Neuronal stem cell (in vitro differentiated cells): ENCODE measurements around the gene HOXA6.

Experiments
- DNase-seq: peaks from one replicate; pipeline ENCODE4 v3.0.0-alpha.2; 2013; ENCODE audit warnings: low spot score
- H2AFZ ChIP-seq: one replicate; pipeline ENCODE4 v1.6.1; 2013; ENCODE audit warnings: mild to moderate bottlenecking, low read length, inconsistent platforms
- H2AK5ac ChIP-seq: 2 replicates; pipeline ENCODE4 v1.6.1; 2013; ENCODE audit warnings: low read depth, mild to moderate bottlenecking, inconsistent platforms, low read length, moderate library complexity, mixed read lengths
- H2BK120ac ChIP-seq: 2 replicates; pipeline ENCODE4 v1.6.1; 2013; ENCODE audit warnings: low read depth, mild to moderate bottlenecking, inconsistent platforms, low read length, moderate library complexity, mixed read lengths
- H2BK12ac ChIP-seq: one replicate; pipeline ENCODE4 v1.6.1; 2013; ENCODE audit warnings: low read length, inconsistent platforms
- H2BK15ac ChIP-seq: 2 replicates; pipeline ENCODE4 v1.6.1; 2013; ENCODE audit warnings: mild to moderate bottlenecking, low read length, inconsistent platforms, mixed read lengths
- H2BK5ac ChIP-seq: one replicate; pipeline ENCODE4 v1.6.1; 2013; ENCODE audit warnings: inconsistent platforms, mild to moderate bottlenecking, low read length, moderate library complexity
- H3K14ac ChIP-seq: one replicate; pipeline ENCODE4 v1.6.1; 2013; ENCODE audit warnings: low read length, inconsistent platforms
- H3K18ac ChIP-seq: 2 replicates; pipeline ENCODE4 v1.6.1; 2013; ENCODE audit warnings: low read length, inconsistent platforms
- H3K23ac ChIP-seq: 2 replicates; pipeline ENCODE4 v1.6.1; 2013; ENCODE audit warnings: low read depth, mild to moderate bottlenecking, mixed read lengths, low read length, inconsistent platforms; ENCODE audit not compliant: poor library complexity
- H3K27ac ChIP-seq: replicated peaks from 3 replicates; pipeline ENCODE4 v1.5.1; 2013; ENCODE audit warnings: low read length, inconsistent platforms
- H3K27me3 ChIP-seq, 3 experiments: 2 replicates each; pipeline ENCODE4 v1.6.1; 2013; ENCODE audit warnings: low read length in 3 of 3, mild to moderate bottlenecking in 2 of 3, inconsistent platforms in 1 of 3, low read depth in 1 of 3, mixed read lengths in 1 of 3, moderate library complexity in 1 of 3; ENCODE audit not compliant: control insufficient read depth in 3 of 3, insufficient read depth in 3 of 3
- H3K36me3 ChIP-seq, 2 donors: replicated peaks in 1 of 2; 2 replicates each; pipeline ENCODE4 v1.6.1; 2013; ENCODE audit warnings: low read length in 2 of 2; ENCODE audit not compliant: control insufficient read depth in 2 of 2, insufficient read depth in 2 of 2
- H3K4ac ChIP-seq: 2 replicates; pipeline ENCODE4 v1.6.1; 2013; ENCODE audit warnings: inconsistent platforms, mild to moderate bottlenecking, low read length, moderate library complexity
- H3K4me1 ChIP-seq, 2 donors: 1 replicate in 1 of 2; 2 replicates in 1 of 2; pipeline ENCODE4 v1.6.1; 2013; ENCODE audit warnings: low read length in 2 of 2, low read depth in 1 of 2; ENCODE audit not compliant: control insufficient read depth in 2 of 2, insufficient read depth in 1 of 2
- H3K4me2 ChIP-seq: one replicate; pipeline ENCODE4 v1.6.1; 2013; ENCODE audit warnings: mild to moderate bottlenecking, low read length, inconsistent platforms; ENCODE audit not compliant: insufficient read depth, poor library complexity, severe bottlenecking
- H3K4me3 ChIP-seq, 2 donors: 2 replicates each; pipeline ENCODE4 v1.5.1; 2013; ENCODE audit warnings: low read length in 2 of 2, mild to moderate bottlenecking in 2 of 2, inconsistent platforms in 1 of 2, moderate library complexity in 1 of 2
- H3K79me1 ChIP-seq: one replicate; pipeline ENCODE4 v1.6.1; 2013; ENCODE audit warnings: low read depth, mild to moderate bottlenecking, inconsistent platforms, low read length, moderate library complexity
- H3K9ac ChIP-seq: one replicate; pipeline ENCODE4 v1.6.1; 2013; ENCODE audit warnings: mild to moderate bottlenecking, low read depth, low read length, inconsistent platforms; ENCODE audit not compliant: poor library complexity
- H3K9me3 ChIP-seq, 2 donors: replicated peaks in 1 of 2; 2 replicates each; pipeline versions ENCODE3 to v1.6.1; 2013; ENCODE audit warnings: low read length in 2 of 2, mild to moderate bottlenecking in 2 of 2, inconsistent platforms in 1 of 2, low read depth in 1 of 2, mixed read lengths in 1 of 2, moderate library complexity in 1 of 2; ENCODE audit not compliant: control insufficient read depth in 2 of 2, insufficient read depth in 1 of 2
- H4K8ac ChIP-seq: one replicate; pipeline ENCODE4 v1.6.1; 2013; ENCODE audit warnings: low read depth, mild to moderate bottlenecking, inconsistent platforms, low read length, moderate library complexity
- H4K91ac ChIP-seq: one replicate; pipeline ENCODE4 v1.6.1; 2013; ENCODE audit warnings: low read length, low read depth, mild to moderate bottlenecking, inconsistent platforms; ENCODE audit not compliant: poor library complexity
- WGBS, 2 donors: extraction: QIAGEN DNeasy Blood & Tissue Kit; methylation state at CpG; one replicate each; pipeline ENCODE4 v1.1.7; 2013; ENCODE audit warnings: missing lambda C conversion rate in 2 of 2, mixed read lengths in 1 of 2; ENCODE audit not compliant: insufficient read length in 2 of 2, insufficient replicate concordance in 1 of 2; ENCODE audit errors: extremely low coverage in 2 of 2; 5-methylcytosine and 5-hydroxymethylcytosine counted together

Gene HOXA6

DNA sequence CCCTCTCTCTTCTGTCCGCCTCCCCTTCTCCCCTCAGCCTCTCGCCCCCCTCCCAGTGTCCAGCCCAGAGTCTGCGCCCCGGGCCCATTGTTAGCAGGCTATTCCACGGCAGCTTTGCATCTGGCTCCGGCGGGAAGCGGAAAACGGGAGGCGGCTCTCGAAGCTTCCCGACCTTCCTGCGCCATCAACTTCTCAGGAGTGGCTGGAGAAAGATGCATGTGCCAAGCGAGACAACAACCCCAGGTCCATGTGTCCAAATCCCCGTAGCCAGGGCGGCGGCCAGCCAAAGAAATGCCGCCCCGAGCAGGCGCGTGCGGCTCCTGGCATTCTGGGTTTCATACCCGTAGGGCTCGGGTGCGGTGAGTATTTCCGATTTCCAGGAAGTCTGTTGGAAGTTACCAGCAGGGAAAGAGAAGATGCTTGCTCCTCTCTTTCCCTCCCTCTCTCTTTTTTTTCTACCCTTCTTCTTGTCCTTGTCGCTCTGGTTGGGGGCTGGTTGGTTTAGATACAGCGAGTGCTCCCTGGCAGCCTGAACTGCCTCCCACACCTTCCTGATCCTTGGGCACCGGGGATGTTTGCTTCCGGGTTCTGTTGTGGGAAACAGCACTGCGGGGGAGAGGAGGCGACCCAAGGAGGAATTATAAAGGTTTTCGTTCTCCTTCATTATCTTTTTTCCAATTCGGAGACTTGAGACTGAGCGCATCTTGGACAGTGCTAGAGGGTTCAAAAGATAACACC lies 43.9 kb downstream of the HOXA6 start:
- Histone ChIP-seq H4K8ac (no peak overlapping the region), H2AFZ (peak overlapping the region; percentile 22), H3K36me3 (no peaks in the 10 kb centered on the region), H3K27me3 (peaks cover 69 to 100% (median 90%) of the 10 kb centered on the region in 3 experiments), H3K9ac (no peak overlapping the region), H3K9me3 (peaks cover 0 to 2% of the 10 kb centered on the region in 2 donors), H2BK15ac (no peak overlapping the region), H2BK12ac (no peak overlapping the region), H2BK5ac (no peak overlapping the region), H3K79me1 (no peaks in the 10 kb centered on the region), H3K4me3 (no peak overlapping the region), H3K4me1 (peaks cover 0 to 1% of the 10 kb centered on the region in 2 donors), H3K14ac (no peak overlapping the region), H4K91ac (no peak overlapping the region), H3K27ac (no peak overlapping the region), H3K4me2 (no peak overlapping the region), H2BK120ac (no peak overlapping the region), H3K23ac (peak overlapping the region; percentile 28), H3K4ac (no peak overlapping the region), H2AK5ac (no peak overlapping the region), H3K18ac (peak overlapping the region; percentile 8)
- no CpG with 5 or more reads among the region's 35 CpGs for WGBS, 2 donors
- no peak for DNase-seq

DNA sequence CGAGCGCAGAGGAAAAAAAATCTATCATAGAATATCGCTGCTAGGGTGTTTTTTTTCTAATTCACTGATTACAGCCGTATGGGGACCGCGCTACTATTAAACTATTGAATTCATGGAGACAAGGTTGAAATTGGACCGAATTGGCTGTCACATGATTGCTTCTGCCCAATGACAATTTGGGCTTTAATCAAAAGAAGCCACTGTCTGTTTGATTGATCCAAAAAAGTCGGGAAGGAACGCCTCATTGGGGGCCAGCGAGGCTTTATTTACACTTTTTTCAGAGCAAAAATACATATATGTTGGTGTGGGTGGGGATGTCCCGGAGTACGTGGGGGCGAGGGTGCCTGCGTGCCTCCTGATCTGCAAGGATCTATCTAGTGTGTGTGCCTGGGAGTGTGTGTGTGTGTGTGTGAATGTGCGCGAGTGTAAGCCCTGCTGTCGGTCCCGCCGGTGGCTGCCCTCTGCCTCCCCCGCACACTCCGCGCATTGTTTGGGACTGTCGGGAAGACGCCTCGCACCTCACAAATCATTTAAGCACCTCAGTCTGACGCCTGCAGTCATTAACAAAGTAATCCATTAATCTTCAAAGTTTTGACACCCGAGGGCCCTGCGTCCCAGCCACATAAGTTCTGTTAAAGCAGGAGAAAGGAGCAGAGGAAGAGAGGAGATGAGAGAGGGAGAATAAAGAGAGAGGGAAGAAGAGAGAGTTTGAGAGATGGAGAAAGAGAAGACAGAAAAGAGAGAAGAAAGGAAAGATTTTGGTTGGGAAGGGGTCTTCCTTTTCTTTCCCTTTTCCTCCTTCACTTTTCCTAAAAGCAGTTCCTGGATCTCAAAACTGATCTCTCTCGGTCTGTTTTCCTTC lies 44.8 kb downstream of the HOXA6 start, which contains the start of gene HOXA2:
TSS of gene HOXA2 (minus strand) at position 103 of the 862 bp plus-strand sequence. CDS start 183 bp downstream, outside the sequence.
- no peak within 1 kb of the TSS for H2BK5ac ChIP-seq
- peak within 1 kb of the TSS; percentile 61 for H3K18ac ChIP-seq
- H3K4me2 ChIP-seq: no peak within 1 kb of the TSS
- H3K23ac ChIP-seq: peak within 1 kb of the TSS; percentile 61
- no peak within 1 kb of the TSS for H3K4me3 ChIP-seq
- no peak within 1 kb of the TSS for H4K91ac ChIP-seq
- H2AFZ ChIP-seq: peak within 1 kb of the TSS; percentile 22
- H2BK15ac ChIP-seq: no peak within 1 kb of the TSS
- WGBS, 2 donors: no CpG with 5 or more reads among the region's 29 CpGs
- H3K27me3 ChIP-seq: peaks cover 70 to 100% (median 90%) of the 10 kb centered on the region in 3 experiments
- no peak within 1 kb of the TSS for H3K14ac ChIP-seq
- no peak within 1 kb of the TSS for H2AK5ac ChIP-seq
- peaks cover 0 to 2% of the 10 kb centered on the region in 2 donors for H3K9me3 ChIP-seq
- H4K8ac ChIP-seq: no peak within 1 kb of the TSS
- peaks cover 0 to 1% of the 10 kb centered on the region in 2 donors for H3K4me1 ChIP-seq
- no peaks in the 10 kb centered on the region for H3K79me1 ChIP-seq
- no peak within 1 kb of the TSS for H3K27ac ChIP-seq
- no peak within 1 kb of the TSS for H3K9ac ChIP-seq
- no peak within 1 kb of the TSS for H3K4ac ChIP-seq
- no peak within 1 kb of the TSS for H2BK12ac ChIP-seq
- H2BK120ac ChIP-seq: no peak within 1 kb of the TSS
- DNase-seq: no peak
- no peaks in the 10 kb centered on the region for H3K36me3 ChIP-seq

DNA sequence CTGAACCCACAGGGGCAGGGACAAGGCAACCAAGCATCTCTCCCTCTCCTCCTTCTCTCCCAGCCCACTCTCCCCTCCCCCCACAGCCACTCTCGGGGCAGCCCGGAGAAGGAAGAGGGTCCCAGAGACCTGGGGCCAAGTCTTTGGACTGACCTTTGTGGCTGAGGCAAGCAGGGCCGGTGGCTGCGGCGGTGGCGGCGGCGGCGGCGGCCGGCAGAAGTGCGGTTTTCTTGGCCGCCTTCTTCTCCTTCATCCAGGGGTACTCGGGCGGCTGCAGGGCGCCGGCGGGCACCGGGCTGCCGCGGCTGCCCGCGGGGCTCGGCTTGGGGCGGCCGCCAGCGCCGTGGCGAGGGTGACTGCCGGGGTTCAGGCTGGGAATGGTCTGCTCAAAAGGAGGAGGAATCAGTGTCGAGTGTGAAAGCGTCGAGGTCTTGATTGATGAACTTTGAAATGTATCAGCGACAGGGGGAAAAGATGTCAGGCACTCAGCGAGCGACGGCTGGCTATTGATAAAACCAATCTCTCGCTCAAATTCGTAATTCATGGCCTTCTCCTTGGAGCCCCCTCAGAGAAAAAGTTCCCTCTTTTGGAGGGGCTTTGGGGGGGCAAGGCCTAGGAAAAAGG lies 45.5 kb downstream of the HOXA6 start:
- no peak overlapping the region for H3K4me3 ChIP-seq
- peaks cover 72 to 100% (median 93%) of the 10 kb centered on the region in 3 experiments for H3K27me3 ChIP-seq

More for the DNA sequence above, 45.5 kb downstream of the HOXA6 start:
- Histone ChIP-seq H3K23ac (peak overlapping the region; percentile 61), H2BK5ac (no peak overlapping the region), H4K91ac (no peak overlapping the region), H3K18ac (peak overlapping the region; percentile 61), H3K36me3 (no peaks in the 10 kb centered on the region), H4K8ac (no peak overlapping the region), H2BK120ac (no peak overlapping the region), H3K4me1 (peaks cover 0 to 1% of the 10 kb centered on the region in 2 donors), H2BK12ac (no peak overlapping the region), H3K9ac (no peak overlapping the region), H3K4ac (no peak overlapping the region), H3K27ac (no peak overlapping the region), H3K4me2 (no peak overlapping the region), H3K79me1 (no peaks in the 10 kb centered on the region), H3K14ac (no peak overlapping the region), H2BK15ac (no peak overlapping the region), H2AFZ (peak overlapping the region; percentile 22), H3K9me3 (peaks cover 0 to 2% of the 10 kb centered on the region in 2 donors), H2AK5ac (no peak overlapping the region)
- DNase-seq: no peak
- WGBS, 2 donors: no CpG with 5 or more reads among the region's 39 CpGs
